Measurements from ENCODE around the gene PDK2. TPM values are rescaled to one million over a fixed set of nuclear protein-coding genes. Genes with fewer than 3 reads are reported as not detected.
A peak's percentile ranks its signal among the peaks of the same experiment; 100 is the strongest.

Gene PDK2
- total and polyA plus RNA-seq, 7 donors = 50.3 to 213 (median 99.4) TPM

GRCh38 chr17:50102164-50102991 is 7.2 kb downstream of the PDK2 start:
- H3K4me3 ChIP-seq = peak overlapping the region; percentile 40
- ATAC-seq = peak; percentile 84 to 89 (median 86)
- no peak for TF ChIP-seq CTCF (IDR thresholded peaks at IDR 0.05)
- H3K27me3 ChIP-seq (ENCODE audit: insufficient read depth in 3 of 3, low read length in 2 of 3) = no peaks in the 10 kb centered on the region
- WGBS, 3 donors = 37 to 50% (median 41%) methylated on average over 15 of the region's 15 CpGs
- H3K27ac ChIP-seq = peak overlapping the region; percentile 88
- intact Hi-C loops (cut with DNase I) = no loop called here
- H3K36me3 ChIP-seq (ENCODE audit: insufficient read depth in 1 of 2, low read depth in 1 of 2) = peaks cover 0 to 52% of the 10 kb centered on the region in 2 donors
- no peaks in the 10 kb centered on the region for H3K9me3 ChIP-seq
- H3K4me1 ChIP-seq = peaks cover 64% of the 10 kb centered on the region
- peak; percentile 81 to 92 for DNase-seq

- H3K27ac ChIP-seq = peak overlapping the region; percentile 88
- H3K4me1 ChIP-seq = peaks cover 55% of the 10 kb centered on the region
- peaks cover 0 to 52% of the 10 kb centered on the region in 2 donors for H3K36me3 ChIP-seq (ENCODE audit: insufficient read depth in 1 of 2, low read depth in 1 of 2)
- ATAC-seq (no peak), DNase-seq (no peak)
- TF ChIP-seq CTCF (IDR thresholded peaks at IDR 0.05) = no peak
- H3K4me3 ChIP-seq = no peak overlapping the region
- H3K27me3 ChIP-seq (ENCODE audit: insufficient read depth in 3 of 3, low read length in 2 of 3) = no peaks in the 10 kb centered on the region
- intact Hi-C loops (cut with DNase I) = no loop called here
- 57 to 78% (median 62%) methylated on average over 2 of the region's 2 CpGs for WGBS, 3 donors
- no peaks in the 10 kb centered on the region for H3K9me3 ChIP-seq
These were observed 8.1 kb downstream of the PDK2 start for GRCh38 chr17:50103252-50103651.

- Histone ChIP-seq H3K9me3 (no peaks in the 10 kb centered on the region), H3K27ac (peak overlapping the region; percentile 88), H3K4me3 (no peak overlapping the region), H3K4me1 (peaks cover 48% of the 10 kb centered on the region), H3K27me3 (ENCODE audit: insufficient read depth in 3 of 3, low read length in 2 of 3) (no peaks in the 10 kb centered on the region), H3K36me3 (ENCODE audit: insufficient read depth in 1 of 2, low read depth in 1 of 2) (peaks cover 0 to 52% of the 10 kb centered on the region in 2 donors)
- TF ChIP-seq CTCF (IDR thresholded peaks at IDR 0.05) = no peak
- DNase-seq = no peak
- intact Hi-C loops (cut with DNase I) = no loop called here
- WGBS, 3 donors = 87 to 94% (median 92%) methylated on average over 5 of the region's 5 CpGs
- no peak for ATAC-seq
These were observed 8.8 kb downstream of the PDK2 start for GRCh38 chr17:50103941-50104340.

- no peak for DNase-seq
These were observed 10.7 kb downstream of the PDK2 start for GRCh38 chr17:50105811-50106210.

More at GRCh38 chr17:50105811-50106210, 10.7 kb downstream of the PDK2 start:
- Histone ChIP-seq H3K4me1 (peaks cover 37% of the 10 kb centered on the region), H3K27ac (no peak overlapping the region), H3K4me3 (no peak overlapping the region), H3K27me3 (ENCODE audit: insufficient read depth in 3 of 3, low read length in 2 of 3) (no peaks in the 10 kb centered on the region), H3K36me3 (ENCODE audit: insufficient read depth in 1 of 2, low read depth in 1 of 2) (peaks cover 0 to 62% of the 10 kb centered on the region in 2 donors), H3K9me3 (no peaks in the 10 kb centered on the region)
- TF ChIP-seq CTCF (IDR thresholded peaks at IDR 0.05) = no peak
- ATAC-seq = no peak
- intact Hi-C loops (cut with DNase I) = no loop called here
- WGBS, 3 donors = 89 to 92% (median 90%) methylated on average over 21 of the region's 21 CpGs
